IMR-90 (cell line): Measurements from ENCODE around the gene CABP5.

ENCODE experiments used
- CEBPB ChIP-seq: IDR thresholded peaks from 2 replicates; pipeline ENCODE4 v1.6.1; 2012; ENCODE audit warnings: low read depth, low read length, improper control_type of control experiment
- ELK1 ChIP-seq: fragments of 150-350 bp; IDR thresholded peaks from 2 replicates; pipeline ENCODE4 v1.6.1; 2016; ENCODE audit warnings: low read depth, mild to moderate bottlenecking, low read length, moderate library complexity, borderline replicate concordance
- FOS ChIP-seq: fragments of 150-350 bp; IDR thresholded peaks from 2 replicates; pipeline ENCODE4 v1.6.1; 2016; ENCODE audit warnings: low read depth, low read length
- MAFK ChIP-seq: IDR thresholded peaks from 2 replicates; pipeline ENCODE4 v1.6.1; 2012; ENCODE audit warnings: low read depth, low read length, improper control_type of control experiment
- MAZ ChIP-seq: IDR thresholded peaks from 2 replicates; pipeline ENCODE4 v1.6.1; 2012; ENCODE audit warnings: low read depth, mild to moderate bottlenecking, low read length, improper control_type of control experiment, moderate library complexity, borderline replicate concordance
- NFE2L2 ChIP-seq: fragments of 150-350 bp; IDR thresholded peaks from 2 replicates; pipeline ENCODE4 v1.6.1; 2016; ENCODE audit warnings: low read depth, mild to moderate bottlenecking, low read length
- POLR2A ChIP-seq: IDR thresholded peaks from 2 replicates; pipeline ENCODE4 v1.6.1; 2012; ENCODE audit warnings: mild to moderate bottlenecking, low read depth, low read length
- RAD21 ChIP-seq: IDR thresholded peaks from 2 replicates; pipeline ENCODE4 v1.6.1; 2012; ENCODE audit warnings: low read length, improper control_type of control experiment
- RCOR1 ChIP-seq: IDR thresholded peaks from 2 replicates; pipeline ENCODE4 v1.6.1; 2012; ENCODE audit warnings: mild to moderate bottlenecking, low read length, improper control_type of control experiment; ENCODE audit not compliant: insufficient replicate concordance
- RFX5 ChIP-seq: IDR thresholded peaks from 2 replicates; pipeline ENCODE4 v1.8.0; 2012; ENCODE audit warnings: low read depth, mild to moderate bottlenecking, low read length, moderate library complexity
- SMC3 ChIP-seq: fragments of 150-350 bp; IDR thresholded peaks from 2 replicates; pipeline ENCODE4 v1.6.1; 2016; ENCODE audit warnings: low read depth, mild to moderate bottlenecking, antibody characterized with exemption, low read length, moderate library complexity
- TF ChIP-seq, protein P1 (sequence below): conservative IDR thresholded peaks from 2 replicates; pipeline ENCODE4 v1.5.1; 2012; ENCODE audit warnings: mild to moderate bottlenecking, low read depth, low read length, improper control_type of control experiment
- TF ChIP-seq, protein P2 (sequence below): fragments of 150-350 bp; IDR thresholded peaks from 2 replicates; pipeline ENCODE4 v1.6.1; 2017; ENCODE audit warnings: mild to moderate bottlenecking, antibody characterized with exemption, low read length, low read depth

DNA sequence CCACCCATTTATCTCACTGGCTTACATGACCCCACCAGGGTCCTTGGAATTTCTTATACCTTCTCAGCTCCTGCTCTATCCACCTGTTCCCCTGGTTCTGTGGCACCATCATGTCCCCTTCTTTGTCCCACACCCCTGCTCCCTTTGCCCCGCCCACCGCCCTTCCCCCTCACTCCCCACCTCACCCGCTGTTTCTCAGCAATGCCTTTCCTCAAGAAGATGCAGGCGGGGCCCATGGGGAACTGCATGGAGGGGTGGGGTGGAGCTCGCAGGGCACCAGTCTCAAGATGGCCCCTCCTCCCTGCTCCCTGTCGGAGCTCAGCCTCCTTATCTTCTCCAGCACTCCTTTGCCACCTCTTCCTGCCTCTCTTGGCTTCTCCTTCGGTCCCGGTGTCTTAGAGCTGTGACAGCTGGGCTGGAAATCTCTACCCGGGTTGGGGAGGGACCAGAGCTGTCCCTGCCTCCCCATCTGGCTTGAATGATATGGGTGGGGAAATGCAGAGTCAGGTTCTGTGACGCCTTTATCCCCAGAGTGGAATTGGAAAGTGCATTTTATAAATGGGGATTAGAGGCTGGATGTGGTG, at the start of gene CABP5:
- TF ChIP-seq, protein P1, sequence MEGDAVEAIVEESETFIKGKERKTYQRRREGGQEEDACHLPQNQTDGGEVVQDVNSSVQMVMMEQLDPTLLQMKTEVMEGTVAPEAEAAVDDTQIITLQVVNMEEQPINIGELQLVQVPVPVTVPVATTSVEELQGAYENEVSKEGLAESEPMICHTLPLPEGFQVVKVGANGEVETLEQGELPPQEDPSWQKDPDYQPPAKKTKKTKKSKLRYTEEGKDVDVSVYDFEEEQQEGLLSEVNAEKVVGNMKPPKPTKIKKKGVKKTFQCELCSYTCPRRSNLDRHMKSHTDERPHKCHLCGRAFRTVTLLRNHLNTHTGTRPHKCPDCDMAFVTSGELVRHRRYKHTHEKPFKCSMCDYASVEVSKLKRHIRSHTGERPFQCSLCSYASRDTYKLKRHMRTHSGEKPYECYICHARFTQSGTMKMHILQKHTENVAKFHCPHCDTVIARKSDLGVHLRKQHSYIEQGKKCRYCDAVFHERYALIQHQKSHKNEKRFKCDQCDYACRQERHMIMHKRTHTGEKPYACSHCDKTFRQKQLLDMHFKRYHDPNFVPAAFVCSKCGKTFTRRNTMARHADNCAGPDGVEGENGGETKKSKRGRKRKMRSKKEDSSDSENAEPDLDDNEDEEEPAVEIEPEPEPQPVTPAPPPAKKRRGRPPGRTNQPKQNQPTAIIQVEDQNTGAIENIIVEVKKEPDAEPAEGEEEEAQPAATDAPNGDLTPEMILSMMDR = no peak
- TF ChIP-seq POLR2A (no peak), SMC3 (no peak), CEBPB (no peak), RFX5 (no peak), MAFK (no peak), ELK1 (no peak), MAZ (no peak), RAD21 (no peak), NFE2L2 (no peak), RCOR1 (no peak), FOS (no peak)
- TF ChIP-seq, protein P2, sequence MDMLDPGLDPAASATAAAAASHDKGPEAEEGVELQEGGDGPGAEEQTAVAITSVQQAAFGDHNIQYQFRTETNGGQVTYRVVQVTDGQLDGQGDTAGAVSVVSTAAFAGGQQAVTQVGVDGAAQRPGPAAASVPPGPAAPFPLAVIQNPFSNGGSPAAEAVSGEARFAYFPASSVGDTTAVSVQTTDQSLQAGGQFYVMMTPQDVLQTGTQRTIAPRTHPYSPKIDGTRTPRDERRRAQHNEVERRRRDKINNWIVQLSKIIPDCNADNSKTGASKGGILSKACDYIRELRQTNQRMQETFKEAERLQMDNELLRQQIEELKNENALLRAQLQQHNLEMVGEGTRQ = no peak
